Measurements from ENCODE around the gene NR1I3.

Gene NR1I3

GRCh38 chr1:161198194-161198896 is 39.7 kb downstream of the NR1I3 start:
- H3K4me3 ChIP-seq (ENCODE audit: low read depth, low read length): peak overlapping the region; percentile 53
- peak; percentile 50 for DNase-seq (ENCODE audit: low read depth)
- TF ChIP-seq CTCF (conservative IDR thresholded peaks at IDR 0.05; ENCODE audit: low read depth, low read length): no peak

GRCh38 chr1:161197560-161198193 is 40.3 kb downstream of the NR1I3 start:
- H3K4me3 ChIP-seq (ENCODE audit: low read depth, low read length): peak overlapping the region; percentile 53
- no peak for TF ChIP-seq CTCF (conservative IDR thresholded peaks at IDR 0.05; ENCODE audit: low read depth, low read length)
- no peak for DNase-seq (ENCODE audit: low read depth)

DNA sequence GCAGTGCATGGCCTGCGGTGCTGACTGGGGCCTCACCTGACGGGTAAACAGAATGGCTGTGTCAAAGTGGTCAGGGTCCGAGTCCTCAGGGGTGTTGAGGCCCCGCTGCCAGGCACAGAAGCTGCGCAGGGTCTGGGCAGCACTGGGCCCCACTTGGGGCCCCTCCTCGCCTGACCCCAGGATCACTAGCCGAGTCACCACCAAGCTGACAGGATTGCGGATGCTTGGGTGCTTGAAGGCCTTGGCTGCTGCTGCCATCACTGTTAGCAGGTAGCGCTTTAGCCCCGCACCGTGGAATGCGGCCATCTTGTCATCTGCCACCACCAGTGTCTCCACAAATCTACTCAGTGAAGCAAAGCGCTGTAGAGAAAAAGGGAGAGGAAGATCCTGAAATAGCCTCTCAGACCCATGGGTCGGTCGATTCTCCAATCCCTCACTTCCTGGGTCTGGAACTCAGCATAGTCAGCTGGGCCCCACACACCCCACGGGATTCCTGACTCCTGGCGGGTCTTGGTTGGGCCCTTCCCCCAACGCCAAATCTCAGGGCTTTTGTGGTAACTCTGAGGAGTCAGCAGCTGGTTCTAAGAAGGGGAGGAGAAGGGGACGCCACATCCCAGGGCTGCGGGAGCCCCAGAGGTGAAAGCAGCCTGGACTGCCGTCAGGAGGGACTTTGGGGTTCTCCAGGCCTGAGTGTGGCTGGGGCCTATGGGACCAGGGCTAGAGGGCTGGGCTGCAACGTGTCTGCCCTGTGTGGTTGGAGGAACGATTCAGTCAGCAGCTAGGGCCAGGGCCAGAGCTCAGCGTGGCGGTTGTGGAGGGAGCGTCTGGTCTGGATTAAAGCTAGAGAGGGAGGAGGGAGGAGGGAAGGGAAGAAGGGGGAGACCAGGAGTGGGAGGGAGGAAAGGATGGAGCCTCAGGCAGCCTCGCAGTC is 41.2 kb downstream of the NR1I3 start:
- H3K4me3 ChIP-seq (ENCODE audit: low read depth, low read length): peak overlapping the region; percentile 53
- TF ChIP-seq CTCF (conservative IDR thresholded peaks at IDR 0.05; ENCODE audit: low read depth, low read length): no peak
- DNase-seq (ENCODE audit: low read depth): peak; percentile 84

DNA sequence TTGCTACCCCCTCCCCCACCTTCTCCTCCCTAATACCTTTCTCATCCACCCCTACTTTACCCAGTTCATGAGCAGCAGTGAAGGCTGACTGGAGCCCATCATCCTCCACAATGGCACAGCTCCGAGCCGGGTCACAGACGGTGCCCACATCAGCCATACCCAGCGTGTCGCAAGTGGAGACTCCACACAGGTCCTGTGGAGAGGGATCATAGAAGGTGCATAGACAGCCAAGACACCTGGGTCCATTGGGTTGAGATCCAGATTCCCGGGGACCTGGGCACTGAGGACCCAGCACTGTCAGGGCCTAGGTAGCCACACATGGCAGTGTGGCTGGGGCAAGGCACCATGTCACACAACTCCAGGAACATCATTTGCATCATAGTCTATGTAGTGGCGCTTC is 41.9 kb downstream of the NR1I3 start:
- TF ChIP-seq CTCF (conservative IDR thresholded peaks at IDR 0.05; ENCODE audit: low read depth, low read length): no peak
- H3K4me3 ChIP-seq (ENCODE audit: low read depth, low read length): no peak overlapping the region

GRCh38 chr1:161195171-161195570 is 42.8 kb downstream of the NR1I3 start:
- no peak for TF ChIP-seq CTCF (conservative IDR thresholded peaks at IDR 0.05; ENCODE audit: low read depth, low read length)
- H3K4me3 ChIP-seq (ENCODE audit: low read depth, low read length): no peak overlapping the region
- no peak for DNase-seq (ENCODE audit: low read depth)

More for the DNA sequence above, 41.9 kb downstream of the NR1I3 start:
- DNase-seq (ENCODE audit: low read depth): no peak

DNA sequence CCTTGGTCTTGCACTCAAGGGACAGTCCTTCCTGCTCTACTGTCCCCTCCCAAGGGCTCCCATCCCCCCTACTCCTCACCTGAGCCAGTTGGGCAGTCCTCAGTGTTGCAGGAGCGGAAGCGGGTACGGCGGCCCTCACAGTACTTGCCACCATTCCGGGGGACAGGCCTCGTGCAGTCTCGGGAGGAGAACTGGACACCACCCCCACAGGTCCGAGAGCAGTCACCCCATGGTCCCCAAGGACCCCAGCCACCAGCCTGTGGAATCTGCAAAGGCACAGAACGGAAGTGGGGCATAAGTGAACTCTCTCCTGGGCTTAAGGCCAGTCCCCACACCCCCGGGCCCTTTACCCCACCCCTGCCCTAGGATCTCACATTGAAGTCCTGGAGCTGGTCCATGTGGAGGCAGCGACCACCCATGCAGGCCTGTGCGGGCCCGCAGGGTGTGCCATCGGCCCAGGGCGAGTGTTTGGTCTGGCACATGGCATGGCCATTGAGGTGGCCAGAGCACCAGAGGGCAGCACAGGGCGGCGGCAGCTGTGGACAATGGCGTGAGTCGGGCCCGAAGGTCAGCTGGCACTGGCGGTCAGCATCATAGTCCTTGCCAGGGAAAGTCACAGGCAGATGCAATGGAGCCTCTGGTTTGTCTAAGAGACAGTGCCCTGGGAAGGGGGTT is 44.3 kb downstream of the NR1I3 start:
- H3K4me3 ChIP-seq (ENCODE audit: low read depth, low read length): no peak overlapping the region
- no peak for TF ChIP-seq CTCF (conservative IDR thresholded peaks at IDR 0.05; ENCODE audit: low read depth, low read length)
- no peak for DNase-seq (ENCODE audit: low read depth)

Data from choroid plexus epithelial cell (primary cell).